ENCODE results near the gene OSBPL9. TPM values are rescaled to one million over a fixed set of nuclear protein-coding genes. Genes with fewer than 3 reads are reported as not detected.

The OSBPL9 gene
- total RNA-seq: 49.3 and 52.3 TPM in 2 replicates

- peaks cover 6% of the 10 kb centered on the region for H3K27me3 Mint-ChIP-seq (ENCODE audit: low read depth)
- peak within 1 kb of the TSS; percentile 97 for H3K27ac Mint-ChIP-seq
- intact Hi-C loops (cut with micrococcal nuclease): loop anchor here (1.0 to 5.0 kb wide), 3 partner anchors 50 to 112 kb away; partner anchors contain the start of gene EPS15
- H3K36me3 Mint-ChIP-seq (ENCODE audit: low read depth): peaks cover 2% of the 10 kb centered on the region
- peaks cover 26% of the 10 kb centered on the region for H3K4me1 Mint-ChIP-seq (ENCODE audit: low read depth)
- H3K4me3 Mint-ChIP-seq (ENCODE audit: low read depth): peak within 1 kb of the TSS; percentile 99
- H3K9me3 Mint-ChIP-seq: no peaks in the 10 kb centered on the region
- peak; percentile 80 for DNase-seq (ENCODE audit: low spot score)
These were observed at the start of gene OSBPL9 for GRCh38 chr1:51616903-51617708. Gene OSBPL9 (plus strand): TSS chr1:51617092. CDS start chr1:51617111, 19 bp downstream.

- Mint-ChIP-seq H3K36me3 (ENCODE audit: low read depth) (no peaks in the 10 kb centered on the region), H3K9me3 (no peaks in the 10 kb centered on the region), H3K27ac (no peak overlapping the region), H3K4me3 (ENCODE audit: low read depth) (no peak overlapping the region), H3K27me3 (ENCODE audit: low read depth) (no peaks in the 10 kb centered on the region), H3K4me1 (ENCODE audit: low read depth) (peaks cover 43% of the 10 kb centered on the region)
- intact Hi-C loops (cut with micrococcal nuclease): loop anchor here (5.0 kb wide), 2 partner anchors 45 to 50 kb away; partner anchors contain the start of gene OSBPL9
- DNase-seq (ENCODE audit: low spot score): no peak
These were observed 49.2 kb upstream of the OSBPL9 start for GRCh38 chr1:51567653-51568052.

GRCh38 chr1:51568231-51568935, 48.5 kb upstream of the OSBPL9 start:
- Mint-ChIP-seq H3K27ac (no peak overlapping the region), H3K4me1 (ENCODE audit: low read depth) (peaks cover 43% of the 10 kb centered on the region), H3K36me3 (ENCODE audit: low read depth) (no peaks in the 10 kb centered on the region), H3K27me3 (ENCODE audit: low read depth) (no peaks in the 10 kb centered on the region), H3K4me3 (ENCODE audit: low read depth) (no peak overlapping the region), H3K9me3 (no peaks in the 10 kb centered on the region)
- intact Hi-C loops (cut with micrococcal nuclease): loop anchor here (5.0 kb wide), 2 partner anchors 46 to 49 kb away; partner anchors contain the start of gene OSBPL9
- no peak for DNase-seq (ENCODE audit: low spot score)

- no peaks in the 10 kb centered on the region for H3K9me3 Mint-ChIP-seq
- no peaks in the 10 kb centered on the region for H3K27me3 Mint-ChIP-seq (ENCODE audit: low read depth)
- H3K36me3 Mint-ChIP-seq (ENCODE audit: low read depth): no peaks in the 10 kb centered on the region
- peak overlapping the region; percentile 72 for H3K27ac Mint-ChIP-seq
- H3K4me1 Mint-ChIP-seq (ENCODE audit: low read depth): peaks cover 34% of the 10 kb centered on the region
- H3K4me3 Mint-ChIP-seq (ENCODE audit: low read depth): peak overlapping the region; percentile 3
- intact Hi-C loops (cut with micrococcal nuclease): loop anchor here (5.0 kb wide), 2 partner anchors 47 to 48 kb away; partner anchors contain the start of gene OSBPL9
- peak; percentile 22 for DNase-seq (ENCODE audit: low spot score)
These were observed 47.4 kb upstream of the OSBPL9 start for GRCh38 chr1:51569284-51570062.

GRCh38 chr1:51570063-51570710, 46.7 kb upstream of the OSBPL9 start:
- Mint-ChIP-seq H3K27me3 (ENCODE audit: low read depth) (no peaks in the 10 kb centered on the region), H3K4me3 (ENCODE audit: low read depth) (no peak overlapping the region), H3K27ac (peak overlapping the region; percentile 40), H3K9me3 (no peaks in the 10 kb centered on the region), H3K36me3 (ENCODE audit: low read depth) (no peaks in the 10 kb centered on the region), H3K4me1 (ENCODE audit: low read depth) (peaks cover 36% of the 10 kb centered on the region)
- intact Hi-C loops (cut with micrococcal nuclease): no loop called here
- DNase-seq (ENCODE audit: low spot score): no peak

GRCh38 chr1:51572365-51572764, 44.5 kb upstream of the OSBPL9 start:
- Mint-ChIP-seq H3K4me1 (ENCODE audit: low read depth) (peaks cover 52% of the 10 kb centered on the region), H3K9me3 (no peaks in the 10 kb centered on the region), H3K4me3 (ENCODE audit: low read depth) (no peak overlapping the region), H3K27ac (no peak overlapping the region), H3K27me3 (ENCODE audit: low read depth) (no peaks in the 10 kb centered on the region), H3K36me3 (ENCODE audit: low read depth) (peaks cover 4% of the 10 kb centered on the region)
- no peak for DNase-seq (ENCODE audit: low spot score)
- intact Hi-C loops (cut with micrococcal nuclease): no loop called here

- Mint-ChIP-seq H3K4me1 (ENCODE audit: low read depth) (peaks cover 49% of the 10 kb centered on the region), H3K27ac (no peak overlapping the region), H3K9me3 (no peaks in the 10 kb centered on the region), H3K4me3 (ENCODE audit: low read depth) (no peak overlapping the region), H3K27me3 (ENCODE audit: low read depth) (no peaks in the 10 kb centered on the region), H3K36me3 (ENCODE audit: low read depth) (peaks cover 4% of the 10 kb centered on the region)
- intact Hi-C loops (cut with micrococcal nuclease): no loop called here
- no peak for DNase-seq (ENCODE audit: low spot score)
These were observed 42.1 kb upstream of the OSBPL9 start for GRCh38 chr1:51574796-51575195.

- H3K9me3 Mint-ChIP-seq: no peaks in the 10 kb centered on the region
- intact Hi-C loops (cut with micrococcal nuclease): no loop called here
- peaks cover 41% of the 10 kb centered on the region for H3K4me1 Mint-ChIP-seq (ENCODE audit: low read depth)
- no peaks in the 10 kb centered on the region for H3K27me3 Mint-ChIP-seq (ENCODE audit: low read depth)
- peak overlapping the region; percentile 7 for H3K27ac Mint-ChIP-seq
- no peak overlapping the region for H3K4me3 Mint-ChIP-seq (ENCODE audit: low read depth)
- peaks cover 4% of the 10 kb centered on the region for H3K36me3 Mint-ChIP-seq (ENCODE audit: low read depth)
- DNase-seq (ENCODE audit: low spot score): no peak
These were observed 41.3 kb upstream of the OSBPL9 start for GRCh38 chr1:51575406-51576084.

GRCh38 chr1:51576085-51576444, 40.8 kb upstream of the OSBPL9 start:
- intact Hi-C loops (cut with micrococcal nuclease): no loop called here
- Mint-ChIP-seq H3K4me1 (ENCODE audit: low read depth) (peaks cover 36% of the 10 kb centered on the region), H3K4me3 (ENCODE audit: low read depth) (no peak overlapping the region), H3K9me3 (no peaks in the 10 kb centered on the region), H3K36me3 (ENCODE audit: low read depth) (peaks cover 4% of the 10 kb centered on the region), H3K27me3 (ENCODE audit: low read depth) (no peaks in the 10 kb centered on the region), H3K27ac (no peak overlapping the region)
- DNase-seq (ENCODE audit: low spot score): no peak

GRCh38 chr1:51576923-51577322, 40.0 kb upstream of the OSBPL9 start:
- Mint-ChIP-seq H3K27me3 (ENCODE audit: low read depth) (no peaks in the 10 kb centered on the region), H3K27ac (peak overlapping the region; percentile 18), H3K4me1 (ENCODE audit: low read depth) (peaks cover 30% of the 10 kb centered on the region), H3K4me3 (ENCODE audit: low read depth) (no peak overlapping the region), H3K36me3 (ENCODE audit: low read depth) (peaks cover 4% of the 10 kb centered on the region), H3K9me3 (no peaks in the 10 kb centered on the region)
- intact Hi-C loops (cut with micrococcal nuclease): no loop called here
- DNase-seq (ENCODE audit: low spot score): no peak

GRCh38 chr1:51578383-51579109, 38.3 kb upstream of the OSBPL9 start:
- Mint-ChIP-seq H3K4me1 (ENCODE audit: low read depth) (peaks cover 28% of the 10 kb centered on the region), H3K27ac (no peak overlapping the region), H3K27me3 (ENCODE audit: low read depth) (no peaks in the 10 kb centered on the region), H3K36me3 (ENCODE audit: low read depth) (peaks cover 4% of the 10 kb centered on the region), H3K4me3 (ENCODE audit: low read depth) (no peak overlapping the region), H3K9me3 (no peaks in the 10 kb centered on the region)
- intact Hi-C loops (cut with micrococcal nuclease): no loop called here
- DNase-seq (ENCODE audit: low spot score): no peak

Measured in activated T-helper 2 cell treated with anti-CD3 and anti-CD28 coated beads, Interferon-gamma antibody, Interleukin-2, Interleukin-4, amounts not matched to agents 10 μg/mL and 5 μg/mL and 100 μg/mL, durations not matched to agents 14 hours and 24 hours and 36 hours (primary cell).